CD14-positive monocyte (primary cell): ENCODE data around the gene ACSF2. TPM values are rescaled to one million over a fixed set of nuclear protein-coding genes. Genes with fewer than 3 reads are reported as not detected.
A peak's percentile ranks its signal among the peaks of the same experiment; 100 is the strongest.

Experiments used
- DNase-seq, 3 donors: peaks; one replicate each; pipeline ENCODE4 v3.0.0-alpha.2; 2011 to 2022
- H2AFZ ChIP-seq: 2 replicates; pipeline ENCODE4 v1.6.0; 2012; ENCODE audit warnings: mild to moderate bottlenecking, low read depth, low read length, inconsistent platforms; ENCODE audit not compliant: insufficient read depth, poor library complexity, severe bottlenecking
- H3K27ac ChIP-seq, 2 donors: 1 replicate in 1 of 2; 2 replicates in 1 of 2; pipeline ENCODE4 v1.5.1; 2012 to 2013; ENCODE audit warnings: low read length in 2 of 2, control low read depth in 1 of 2, inconsistent platforms in 1 of 2, low read depth in 1 of 2, mild to moderate bottlenecking in 1 of 2
- H3K27me3 ChIP-seq, 2 donors: one replicate each; pipeline versions ENCODE4 v1.6.0 to v1.6.1; 2011 to 2013; ENCODE audit warnings: low read length in 2 of 2; ENCODE audit not compliant: control insufficient read depth in 2 of 2, insufficient read depth in 2 of 2
- H3K36me3 ChIP-seq, 2 donors: replicated peaks in 1 of 2; 1 replicate in 1 of 2; 2 replicates in 1 of 2; pipeline versions ENCODE4 v1.5.1 to v1.6.1; 2012 to 2013; ENCODE audit warnings: low read length in 2 of 2, control low read depth in 1 of 2, inconsistent platforms in 1 of 2, mild to moderate bottlenecking in 1 of 2; ENCODE audit not compliant: insufficient read depth in 2 of 2, control insufficient read depth in 1 of 2
- H3K4me1 ChIP-seq, 2 donors: 1 replicate in 1 of 2; 2 replicates in 1 of 2; pipeline versions ENCODE4 v1.5.1 to v1.6.1; 2012 to 2013; ENCODE audit warnings: low read length in 2 of 2, control low read depth in 1 of 2, inconsistent platforms in 1 of 2, mild to moderate bottlenecking in 1 of 2, moderate library complexity in 1 of 2; ENCODE audit not compliant: insufficient read depth in 2 of 2, control insufficient read depth in 1 of 2
- H3K4me2 ChIP-seq: replicated peaks from 2 replicates; pipeline ENCODE3; 2012; ENCODE audit warnings: low read length, moderate library complexity, mild to moderate bottlenecking; ENCODE audit not compliant: poor library complexity, severe bottlenecking; ENCODE audit errors: extremely low read depth
- H3K4me3 ChIP-seq, 3 experiments: fragments of 200-600 bp in 1 of 3; sonication (generic) in 1 of 3; replicated peaks in 1 of 3; 1 replicate in 2 of 3; 2 replicates in 1 of 3; pipeline ENCODE4 v1.5.1; 2011 to 2013; ENCODE audit warnings: low read length in 3 of 3, mild to moderate bottlenecking in 3 of 3, control low read depth in 2 of 3, low read depth in 2 of 3, inconsistent platforms in 1 of 3, moderate library complexity in 1 of 3
- H3K79me2 ChIP-seq: 2 replicates; pipeline ENCODE4 v1.6.0; 2012; ENCODE audit warnings: mild to moderate bottlenecking, control low read depth, inconsistent platforms, low read length, moderate library complexity; ENCODE audit not compliant: insufficient read depth
- H3K9ac ChIP-seq: 2 replicates; pipeline ENCODE4 v1.6.0; 2017; ENCODE audit warnings: low read length, mild to moderate bottlenecking; ENCODE audit not compliant: insufficient read depth, poor library complexity, severe bottlenecking
- H3K9me3 ChIP-seq, 2 donors: replicated peaks in 1 of 2; 1 replicate in 1 of 2; 2 replicates in 1 of 2; pipeline versions ENCODE4 v1.5.1 to v1.6.1; 2012 to 2013; ENCODE audit warnings: low read length in 2 of 2, control low read depth in 1 of 2; ENCODE audit not compliant: control insufficient read depth in 1 of 2, insufficient read depth in 1 of 2
- H4K20me1 ChIP-seq: 2 replicates; pipeline ENCODE4 v1.6.0; 2012; ENCODE audit warnings: mild to moderate bottlenecking, low read length, control low read depth, moderate library complexity; ENCODE audit not compliant: insufficient read depth
- H3K27ac Mint-ChIP-seq, 7 donors: one replicate each; pipeline ENCODE4 v1.8.0; 2020; ENCODE audit warnings: mild to moderate bottlenecking in 7 of 7, mixed read lengths in 7 of 7, moderate library complexity in 6 of 7, inconsistent platforms in 2 of 7
- H3K27me3 Mint-ChIP-seq, 3 donors: one replicate each; pipeline ENCODE4 v1.8.0; 2021 to 2022; ENCODE audit warnings: low read depth in 3 of 3, mild to moderate bottlenecking in 3 of 3, mixed read lengths in 3 of 3, moderate library complexity in 3 of 3, inconsistent platforms in 1 of 3
- H3K36me3 Mint-ChIP-seq, 2 donors: one replicate each; pipeline ENCODE4 v1.8.0; 2020; ENCODE audit warnings: mixed read lengths in 2 of 2, inconsistent platforms in 1 of 2, mild to moderate bottlenecking in 1 of 2
- H3K4me1 Mint-ChIP-seq: one replicate; pipeline ENCODE4 v1.8.0; 2020; ENCODE audit warnings: mild to moderate bottlenecking, mixed read lengths
- H3K4me3 Mint-ChIP-seq, 2 donors: one replicate each; pipeline ENCODE4 v1.8.0; 2020; ENCODE audit warnings: mild to moderate bottlenecking in 2 of 2, mixed read lengths in 2 of 2, moderate library complexity in 1 of 2
- H3K9me3 Mint-ChIP-seq, 7 donors: one replicate each; pipeline ENCODE4 v1.8.0; 2020 to 2022; ENCODE audit warnings: mixed read lengths in 7 of 7, mild to moderate bottlenecking in 6 of 7, moderate library complexity in 6 of 7, inconsistent platforms in 2 of 7
- WGBS: methylation state at CpG from one replicate; pipeline ENCODE4 v1.1.5; 2013; ENCODE audit warnings: missing lambda C conversion rate; ENCODE audit not compliant: insufficient coverage; 5-methylcytosine and 5-hydroxymethylcytosine counted together
- intact Hi-C, 2 donors: fragments of 100-400 bp; cut with micrococcal nuclease; formaldehyde crosslinking; loops; one replicate each; pipeline versions ENCODE4 v1.15.0 to v1.15.1; 2023
- polyA plus RNA-seq, 3 donors: library from polyadenylated mRNA; depleted of rRNA in 1 of 3; unstranded in 2 of 3; stranded (reverse) in 1 of 3; fragments of 300-500 nt in 2 of 3; fragments of >200 nt in 1 of 3; fragmentation: Illumina TruSeq in 2 of 3; gene quantifications; 1 replicate in 2 of 3; 2 replicates in 1 of 3; pipeline ENCODE4 v1.2.3, GENCODE V29; 2012 to 2021
- TF ChIP-seq, protein P1 (sequence below): fragments of 200-600 bp; IDR thresholded peaks from one replicate; pipeline ENCODE4 v1.8.0; 2022; ENCODE audit warnings: antibody characterized with exemption, mild to moderate bottlenecking

Gene ACSF2
- polyA plus RNA-seq, 3 donors: 2.8 to 24.4 (median 5.5) TPM

DNA sequence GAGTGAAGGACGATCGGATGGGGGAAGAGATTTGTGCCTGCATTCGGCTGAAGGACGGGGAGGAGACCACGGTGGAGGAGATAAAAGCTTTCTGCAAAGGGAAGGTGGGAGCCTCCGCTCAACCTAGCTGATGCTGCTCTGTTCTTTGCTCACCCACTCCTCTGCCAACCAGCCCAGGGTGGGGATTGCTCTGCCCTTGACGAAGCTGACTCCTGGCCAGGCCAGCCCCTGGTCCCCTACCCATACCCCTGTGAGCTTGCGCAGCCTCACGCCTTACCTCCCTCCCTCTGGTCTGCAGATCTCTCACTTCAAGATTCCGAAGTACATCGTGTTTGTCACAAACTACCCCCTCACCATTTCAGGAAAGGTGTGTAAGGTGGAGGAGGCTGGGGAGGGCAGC, 47.9 kb downstream of the ACSF2 start:
- Mint-ChIP-seq H3K27ac (no peak overlapping the region), H3K27me3 (peaks cover 21 to 45% (median 40%) of the 10 kb centered on the region in 3 donors), H3K36me3 (peaks cover 3 to 15% of the 10 kb centered on the region in 2 donors), H3K4me3 (no peak overlapping the region), H3K4me1 (peaks cover 6% of the 10 kb centered on the region), H3K9me3 (peaks cover 0 to 4% (median 0%) of the 10 kb centered on the region in 7 donors)
- no peaks in the 10 kb centered on the region for H3K79me2 ChIP-seq
- no peaks in the 10 kb centered on the region for H3K9me3 ChIP-seq
- intact Hi-C loops: no loop called here
- no peak overlapping the region for H3K27ac ChIP-seq
- H3K4me2 ChIP-seq: no peak overlapping the region
- TF ChIP-seq, protein P1, sequence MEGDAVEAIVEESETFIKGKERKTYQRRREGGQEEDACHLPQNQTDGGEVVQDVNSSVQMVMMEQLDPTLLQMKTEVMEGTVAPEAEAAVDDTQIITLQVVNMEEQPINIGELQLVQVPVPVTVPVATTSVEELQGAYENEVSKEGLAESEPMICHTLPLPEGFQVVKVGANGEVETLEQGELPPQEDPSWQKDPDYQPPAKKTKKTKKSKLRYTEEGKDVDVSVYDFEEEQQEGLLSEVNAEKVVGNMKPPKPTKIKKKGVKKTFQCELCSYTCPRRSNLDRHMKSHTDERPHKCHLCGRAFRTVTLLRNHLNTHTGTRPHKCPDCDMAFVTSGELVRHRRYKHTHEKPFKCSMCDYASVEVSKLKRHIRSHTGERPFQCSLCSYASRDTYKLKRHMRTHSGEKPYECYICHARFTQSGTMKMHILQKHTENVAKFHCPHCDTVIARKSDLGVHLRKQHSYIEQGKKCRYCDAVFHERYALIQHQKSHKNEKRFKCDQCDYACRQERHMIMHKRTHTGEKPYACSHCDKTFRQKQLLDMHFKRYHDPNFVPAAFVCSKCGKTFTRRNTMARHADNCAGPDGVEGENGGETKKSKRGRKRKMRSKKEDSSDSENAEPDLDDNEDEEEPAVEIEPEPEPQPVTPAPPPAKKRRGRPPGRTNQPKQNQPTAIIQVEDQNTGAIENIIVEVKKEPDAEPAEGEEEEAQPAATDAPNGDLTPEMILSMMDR: no peak
- 94% methylated on average over 8 of the region's 11 CpGs for WGBS
- H2AFZ ChIP-seq: no peak overlapping the region
- H3K4me3 ChIP-seq: no peak overlapping the region
- H3K27me3 ChIP-seq: peaks cover 5 to 28% of the 10 kb centered on the region in 2 donors
- no peak overlapping the region for H3K9ac ChIP-seq
- DNase-seq: peak in 1 of 3 donors; percentile 1
- no peaks in the 10 kb centered on the region for H4K20me1 ChIP-seq
- peaks cover 10 to 16% of the 10 kb centered on the region in 2 donors for H3K4me1 ChIP-seq
- no peaks in the 10 kb centered on the region for H3K36me3 ChIP-seq

GRCh38 chr17:50474523-50474922, 48.5 kb downstream of the ACSF2 start:
- intact Hi-C loops: no loop called here
- peaks cover 1 to 21% of the 10 kb centered on the region in 2 donors for H3K27me3 ChIP-seq
- no peak overlapping the region for H3K27ac ChIP-seq
- H3K4me3 ChIP-seq: no peak overlapping the region
- no peak overlapping the region for H3K4me3 Mint-ChIP-seq
- H3K27me3 Mint-ChIP-seq: peaks cover 15 to 39% (median 34%) of the 10 kb centered on the region in 3 donors
- H3K9ac ChIP-seq: no peak overlapping the region
- H3K27ac Mint-ChIP-seq: no peak overlapping the region
- peaks cover under 1% of the 10 kb centered on the region for H4K20me1 ChIP-seq
- DNase-seq: peak in 1 of 3 donors; percentile 1
- no peaks in the 10 kb centered on the region for H3K9me3 ChIP-seq
- no peaks in the 10 kb centered on the region for H3K36me3 ChIP-seq
- H3K36me3 Mint-ChIP-seq: peaks cover 3 to 15% of the 10 kb centered on the region in 2 donors
- H2AFZ ChIP-seq: no peak overlapping the region
- peaks cover 0 to 5% (median 0%) of the 10 kb centered on the region in 7 donors for H3K9me3 Mint-ChIP-seq
- H3K4me2 ChIP-seq: no peak overlapping the region
- TF ChIP-seq, protein P1: no peak
- H3K4me1 ChIP-seq: peaks cover 12 to 16% of the 10 kb centered on the region in 2 donors
- no peaks in the 10 kb centered on the region for H3K79me2 ChIP-seq
- WGBS: 90% methylated on average over 5 of the region's 6 CpGs
- H3K4me1 Mint-ChIP-seq: peaks cover 10% of the 10 kb centered on the region
